Smooth muscle cell of the brain vasculature (primary cell): Measurements from ENCODE around the gene BANF2.

Source experiments
- DNase-seq: peaks from one replicate; pipeline ENCODE4 v3.0.0-alpha.2; 2012; ENCODE audit warnings: low read depth, low spot score

Gene BANF2

DNA sequence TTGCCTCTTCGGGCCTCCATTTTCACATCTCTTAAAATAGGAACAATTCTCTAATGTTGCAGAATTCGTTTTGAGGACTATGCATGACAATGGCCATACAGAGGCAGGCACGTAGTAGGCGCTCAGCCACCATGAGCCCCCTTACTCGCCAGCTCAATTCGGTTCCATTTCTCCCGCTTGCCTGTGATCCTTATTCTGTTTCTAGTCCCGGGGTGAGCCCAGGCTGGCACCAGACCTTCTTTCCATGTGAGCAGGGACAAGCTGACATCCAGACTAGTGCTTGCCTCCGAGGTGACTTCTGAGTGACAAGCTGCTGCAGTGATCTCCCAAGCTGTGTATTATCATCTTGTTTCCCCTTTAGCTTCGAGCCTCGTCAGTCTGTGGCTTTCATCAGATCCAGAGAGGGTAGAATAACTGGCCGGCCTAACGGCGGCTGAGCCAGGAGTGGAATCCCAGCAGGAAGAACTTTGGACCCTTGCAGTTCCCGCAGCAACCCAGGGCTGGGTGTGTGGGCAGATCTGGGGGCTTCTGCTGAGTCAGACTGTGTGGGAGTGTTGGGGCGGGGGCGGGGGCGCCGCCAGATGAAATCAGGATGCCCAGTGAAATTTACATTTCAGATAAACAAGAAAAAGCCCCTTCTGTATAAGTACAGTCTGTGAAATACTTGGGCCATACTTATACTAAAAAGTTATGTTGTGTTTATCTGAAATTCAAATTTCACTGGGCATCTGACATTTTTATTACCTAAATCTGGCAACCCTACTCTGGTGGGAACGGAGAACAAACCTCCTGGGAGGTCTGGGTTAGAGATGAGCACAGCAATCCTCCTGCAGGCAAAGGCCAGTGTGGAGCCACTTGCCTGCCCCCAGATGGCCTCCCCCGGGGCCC lies 10.9 kb downstream of the BANF2 start:
- DNase-seq: no peak

- no peak for DNase-seq
These were observed 11.5 kb downstream of the BANF2 start for GRCh38 chr20:17711267-17711627.

DNA sequence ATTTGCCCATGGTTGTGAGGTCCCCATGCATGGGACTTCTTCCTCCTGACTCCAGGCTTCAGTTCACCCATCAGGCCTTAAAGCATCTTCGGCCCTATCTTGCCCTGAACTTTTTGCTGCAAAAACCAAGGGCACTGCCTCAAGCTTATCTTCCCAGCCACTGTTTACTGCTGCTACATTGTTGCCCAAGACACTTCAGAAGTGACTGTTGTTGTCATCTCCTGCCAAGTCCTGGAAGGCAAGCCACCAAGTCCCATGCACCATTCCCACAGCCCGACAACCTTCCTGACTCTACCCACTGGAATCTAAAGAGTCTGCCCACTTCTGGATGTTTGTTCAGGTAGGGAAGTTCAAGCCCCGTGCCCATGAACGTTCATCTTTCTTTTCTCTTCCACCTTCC lies 12.4 kb downstream of the BANF2 start:
- DNase-seq: no peak

DNA sequence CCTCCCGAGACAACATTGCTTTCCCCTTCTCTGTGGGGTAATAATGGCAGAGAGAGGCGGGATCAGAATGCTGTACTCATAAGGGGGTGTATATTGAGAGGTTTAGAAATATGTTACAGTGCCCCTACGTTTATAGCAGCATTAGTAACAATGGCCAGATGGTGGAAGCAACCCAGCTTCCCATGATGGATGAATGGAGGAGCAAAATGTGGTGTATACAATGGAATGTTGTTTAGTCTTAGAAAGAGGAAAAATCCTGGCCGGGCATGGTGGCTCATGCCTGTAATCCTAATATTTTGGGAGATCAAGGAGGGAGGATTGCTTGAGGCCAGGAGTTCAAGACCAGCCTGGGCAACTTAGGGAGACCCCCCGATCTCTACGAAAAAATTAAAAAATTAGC lies 12.9 kb downstream of the BANF2 start:
- no peak for DNase-seq

DNA sequence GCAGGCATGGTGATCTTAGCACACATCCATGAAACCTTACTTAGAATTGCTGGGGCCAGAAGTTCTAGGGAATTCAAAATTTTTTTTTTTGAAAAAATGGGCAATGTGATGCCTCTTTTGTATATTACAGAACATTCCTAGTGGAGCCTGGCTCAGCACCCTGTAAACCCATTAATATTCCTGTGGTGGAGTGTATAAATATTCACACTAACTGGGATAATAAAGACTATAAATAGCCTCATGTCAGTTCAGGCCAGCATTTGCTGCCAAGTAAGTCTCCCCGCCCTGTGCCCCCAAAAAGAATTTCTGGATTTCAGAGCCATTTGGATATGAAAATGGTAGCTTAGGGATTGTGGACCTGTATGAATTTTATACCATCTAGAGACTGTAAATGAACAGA lies 14.8 kb downstream of the BANF2 start:
- no peak for DNase-seq

DNA sequence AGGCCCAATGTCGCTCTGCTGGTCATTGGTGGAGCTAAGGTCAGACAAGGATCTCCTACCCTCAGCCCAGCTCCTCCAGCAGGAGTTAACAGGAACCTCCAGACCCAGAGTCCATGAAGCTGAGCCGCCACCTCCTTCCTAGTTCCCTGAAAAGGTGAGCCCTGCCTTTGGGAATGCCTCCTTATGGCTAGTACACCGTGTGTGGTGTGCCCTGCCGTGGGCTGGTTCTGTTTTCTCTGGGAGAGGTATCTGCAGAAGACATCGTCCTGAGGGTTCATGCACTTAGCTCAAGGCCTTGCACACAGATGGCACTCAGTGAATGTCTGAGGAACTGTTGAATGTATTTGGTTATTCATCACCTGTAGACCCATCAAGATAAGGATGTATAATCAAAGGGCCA lies 15.3 kb downstream of the BANF2 start:
- no peak for DNase-seq

GRCh38 chr20:17716331-17716730 lies 16.6 kb downstream of the BANF2 start:
- no peak for DNase-seq

- no peak for DNase-seq
These were observed 21.0 kb downstream of the BANF2 start for GRCh38 chr20:17720755-17721154.

DNA sequence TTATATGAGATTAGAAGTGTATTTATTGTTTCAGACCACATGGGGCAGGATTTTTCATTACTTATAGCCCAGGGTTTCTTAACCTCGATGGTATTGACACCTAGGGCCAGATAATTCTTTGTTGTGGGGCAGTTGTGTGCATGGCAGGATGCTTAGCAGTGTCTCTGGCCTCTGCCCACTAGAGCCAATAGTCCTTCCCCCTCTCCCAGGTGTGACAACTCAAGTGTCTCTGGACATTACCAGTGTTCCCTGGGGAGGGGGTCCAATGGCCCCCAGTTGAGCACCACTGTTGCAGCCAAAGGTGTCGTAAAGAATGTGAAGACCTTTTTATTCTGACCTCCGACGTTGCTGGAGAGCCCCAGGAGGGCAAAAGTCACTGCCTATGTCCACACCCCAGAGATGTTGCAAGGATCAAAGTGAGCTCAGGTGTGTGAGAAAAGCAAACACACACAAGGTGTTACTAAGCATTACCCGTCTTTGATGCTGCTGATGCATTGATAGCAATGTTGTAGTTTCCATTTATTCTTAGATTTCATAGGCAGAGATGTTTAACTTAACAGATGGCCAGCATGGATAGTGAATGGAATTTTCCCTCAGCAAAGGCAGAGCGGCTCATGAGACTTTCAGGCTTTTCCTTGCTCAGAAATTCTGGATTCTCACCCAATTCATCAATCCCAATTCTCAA lies 22.2 kb downstream of the BANF2 start:
- DNase-seq: no peak

- DNase-seq: no peak
These were observed 22.9 kb downstream of the BANF2 start for GRCh38 chr20:17722493-17723300.

DNA sequence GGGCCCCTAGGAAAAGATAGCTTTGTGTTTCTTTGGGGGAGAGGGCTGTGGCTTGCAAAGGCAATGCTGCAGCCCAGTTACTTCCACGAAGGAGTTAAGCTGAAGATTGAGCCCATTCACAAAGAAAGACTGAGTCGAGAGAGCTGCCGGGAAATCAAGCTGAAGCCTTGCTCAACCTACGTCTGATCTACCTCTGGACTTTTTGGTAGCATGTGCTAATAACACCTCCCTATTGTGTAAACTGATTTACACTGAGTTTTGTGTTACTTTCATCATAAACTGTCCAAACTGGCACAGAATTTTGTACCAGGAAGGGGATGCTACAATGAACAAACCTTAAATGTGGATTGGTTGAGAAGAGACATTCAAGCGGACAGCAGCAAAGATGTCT lies 23.5 kb downstream of the BANF2 start:
- no peak for DNase-seq

- no peak for DNase-seq
These were observed 25.5 kb downstream of the BANF2 start for GRCh38 chr20:17725094-17725835.

- DNase-seq: no peak
These were observed 27.1 kb downstream of the BANF2 start for GRCh38 chr20:17726902-17727301.

GRCh38 chr20:17727351-17727750 lies 27.6 kb downstream of the BANF2 start:
- no peak for DNase-seq

DNA sequence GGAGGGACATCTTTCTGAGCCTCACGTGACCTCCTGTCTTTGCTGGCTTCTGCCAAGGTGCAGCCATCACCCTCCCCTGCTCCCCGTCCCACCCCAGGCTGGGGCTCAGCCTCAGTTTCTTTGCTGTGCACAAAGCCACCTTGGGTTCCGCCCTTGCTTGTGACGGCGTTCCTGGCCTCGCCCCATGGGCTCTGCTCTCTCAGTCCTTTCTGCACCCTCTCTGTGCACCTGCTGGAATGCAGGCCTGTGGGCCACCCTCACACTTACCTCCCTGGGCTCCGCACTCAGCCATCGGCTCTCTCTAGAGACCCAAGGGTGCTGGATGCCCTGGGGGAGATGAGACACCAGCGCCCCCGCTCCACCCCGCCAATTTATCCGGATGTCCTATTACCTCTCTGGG lies 28.3 kb downstream of the BANF2 start:
- no peak for DNase-seq

DNA sequence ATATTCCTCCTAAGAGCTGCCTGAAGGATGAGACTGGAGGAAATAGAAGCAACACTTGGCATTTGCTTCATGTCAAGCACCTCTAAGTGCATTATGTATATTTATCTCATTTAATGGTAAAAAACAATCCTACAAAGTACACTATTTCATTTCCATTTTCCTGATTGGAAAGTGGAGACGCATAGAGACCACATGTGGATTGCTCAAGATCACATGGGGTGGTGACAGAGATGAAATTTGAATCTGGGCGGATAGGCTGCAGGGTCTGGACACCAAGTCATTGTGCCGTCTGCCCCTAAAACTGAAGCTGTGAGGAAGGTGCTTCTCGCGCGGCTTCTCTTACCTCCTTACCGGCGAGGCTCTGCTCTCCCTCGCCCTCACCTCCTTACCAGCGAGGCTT lies 30.3 kb downstream of the BANF2 start:
- no peak for DNase-seq

GRCh38 chr20:17731233-17731632 lies 31.5 kb downstream of the BANF2 start:
- no peak for DNase-seq

- no peak for DNase-seq
These were observed 33.2 kb downstream of the BANF2 start for GRCh38 chr20:17732907-17733521.

GRCh38 chr20:17733767-17734304 lies 34.1 kb downstream of the BANF2 start:
- no peak for DNase-seq

DNA sequence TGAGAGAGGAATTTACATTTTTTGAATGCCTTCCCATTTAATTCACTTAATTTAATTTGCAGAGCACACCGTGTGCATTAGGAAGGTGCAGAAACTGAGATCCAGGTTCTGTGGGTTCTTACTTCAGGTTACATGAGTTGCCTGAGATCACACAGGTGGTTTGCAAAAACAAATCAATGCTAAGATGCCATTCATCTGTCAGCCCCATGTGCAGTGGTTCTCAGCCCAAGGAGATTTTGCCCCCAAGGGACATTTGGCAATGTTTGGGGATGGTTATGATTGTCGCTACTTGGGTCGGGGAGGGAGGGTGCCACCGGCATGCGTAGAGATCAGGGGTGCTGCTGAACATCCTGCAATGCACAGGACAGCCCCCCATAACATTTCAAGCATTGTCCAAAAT lies 34.6 kb downstream of the BANF2 start:
- DNase-seq: no peak

DNA sequence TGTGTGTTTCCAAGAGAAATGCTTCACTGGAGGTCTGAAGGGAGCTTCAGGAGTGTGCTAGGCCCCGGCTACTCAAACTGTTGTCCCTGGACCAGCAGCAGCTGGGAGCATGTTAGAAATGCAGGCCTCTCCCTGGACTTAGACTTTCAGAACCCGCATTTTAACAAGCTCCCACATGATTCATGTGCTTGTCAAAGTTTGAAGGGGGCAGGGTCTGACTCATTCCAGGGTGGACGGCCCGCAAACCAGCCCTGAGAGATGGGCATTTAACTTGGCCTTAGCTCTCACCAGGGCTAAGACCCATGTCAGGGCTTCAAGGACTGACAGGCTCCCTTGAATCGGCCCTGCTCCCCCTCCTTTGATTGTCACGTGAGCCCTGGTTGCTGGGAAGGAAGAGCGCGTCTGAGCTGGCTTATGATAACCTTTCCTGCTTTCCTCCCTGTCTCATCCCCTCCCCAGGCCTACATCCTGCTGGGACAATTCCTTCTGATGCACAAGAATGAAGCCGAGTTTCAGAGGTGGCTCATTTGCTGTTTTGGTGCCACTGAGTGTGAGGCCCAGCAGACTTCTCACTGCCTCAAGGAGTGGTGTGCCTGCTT lies 35.5 kb downstream of the BANF2 start:
- no peak for DNase-seq
